ELF-1 (cell line): ENCODE data around the gene GRIA2.

Experiments
- DNase-seq: peaks from one replicate; pipeline ENCODE4 v3.0.0-alpha.2; 2016; ENCODE audit warnings: low read depth, low spot score

GRIA2 gene

DNA sequence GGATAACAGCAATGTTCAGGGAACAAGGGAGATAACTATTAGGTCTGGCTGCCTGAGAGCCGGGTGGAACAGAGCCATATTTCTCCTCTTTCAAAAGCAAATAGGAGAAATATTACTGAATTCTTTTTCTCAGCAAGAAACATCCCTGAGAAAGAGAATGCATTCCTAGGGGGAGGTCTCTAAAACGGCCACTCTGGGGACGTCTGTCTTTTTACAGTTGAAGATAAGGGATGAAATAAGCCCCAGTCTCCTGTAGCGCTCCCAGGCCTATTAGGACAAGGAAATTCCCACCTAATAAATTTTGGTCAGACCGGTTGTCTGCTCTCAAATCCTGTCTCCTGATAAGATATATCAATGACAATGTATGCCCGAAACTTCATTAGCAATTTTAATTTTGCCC, 37.6 kb downstream of the GRIA2 start:
- peak; percentile 3 for DNase-seq

DNA sequence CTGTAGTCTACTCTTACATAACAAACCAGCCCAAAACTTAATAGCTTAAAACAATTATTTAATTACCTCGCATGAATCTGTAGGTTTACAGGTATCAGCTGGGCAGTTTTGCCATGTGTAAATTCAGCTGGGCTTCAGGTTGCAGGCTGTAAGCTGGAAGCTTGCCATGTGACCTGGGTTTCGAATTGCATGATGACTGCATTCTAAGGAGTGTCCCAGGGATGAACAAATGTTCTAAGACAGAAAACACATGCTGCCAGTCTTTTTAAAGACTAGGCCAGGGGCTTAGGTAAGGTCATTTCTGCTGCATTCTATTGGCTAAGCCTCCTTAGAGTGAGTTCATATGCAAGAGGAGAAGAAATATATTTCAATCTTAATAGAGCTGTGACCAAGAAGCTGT, 44.8 kb downstream of the GRIA2 start:
- DNase-seq: no peak

DNA sequence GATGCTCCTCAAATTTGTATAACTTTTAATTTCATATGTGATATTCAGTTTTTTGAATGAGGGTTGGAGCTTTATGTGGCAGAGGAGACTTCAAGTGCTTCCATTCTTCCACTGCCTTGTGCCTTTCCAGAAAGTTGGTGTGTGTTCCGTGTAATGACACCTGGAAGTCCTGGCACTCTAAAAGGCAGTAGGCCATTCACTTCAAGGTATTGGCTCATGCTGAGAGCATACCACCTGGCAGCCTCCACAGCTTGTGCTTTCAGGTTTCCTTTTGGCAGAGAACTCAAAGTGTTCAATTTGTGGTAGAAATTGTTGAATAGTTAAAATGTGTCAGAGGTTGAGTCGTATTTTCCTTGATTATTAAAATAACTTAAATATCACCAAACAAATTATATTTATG, 49.6 kb downstream of the GRIA2 start:
- DNase-seq: no peak

DNA sequence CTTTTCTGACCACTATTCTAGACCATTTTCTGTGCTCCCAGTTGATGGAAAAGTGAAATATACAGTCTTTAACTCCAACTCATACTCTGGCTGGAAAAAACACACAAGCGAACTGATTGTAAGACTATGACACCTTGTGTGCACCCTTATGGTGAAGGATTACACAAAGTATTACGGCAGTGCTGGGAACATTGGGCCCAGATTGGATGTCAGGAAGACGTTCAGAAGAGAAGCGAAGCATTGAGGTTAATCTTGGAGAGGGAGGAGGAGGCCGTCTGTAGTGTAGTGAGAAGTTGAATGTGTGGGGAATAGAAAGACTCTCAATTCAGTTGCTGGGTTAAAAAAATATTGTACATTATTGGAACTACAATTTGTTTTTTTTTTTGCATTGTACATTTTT, 50.0 kb downstream of the GRIA2 start:
- DNase-seq: no peak

DNA sequence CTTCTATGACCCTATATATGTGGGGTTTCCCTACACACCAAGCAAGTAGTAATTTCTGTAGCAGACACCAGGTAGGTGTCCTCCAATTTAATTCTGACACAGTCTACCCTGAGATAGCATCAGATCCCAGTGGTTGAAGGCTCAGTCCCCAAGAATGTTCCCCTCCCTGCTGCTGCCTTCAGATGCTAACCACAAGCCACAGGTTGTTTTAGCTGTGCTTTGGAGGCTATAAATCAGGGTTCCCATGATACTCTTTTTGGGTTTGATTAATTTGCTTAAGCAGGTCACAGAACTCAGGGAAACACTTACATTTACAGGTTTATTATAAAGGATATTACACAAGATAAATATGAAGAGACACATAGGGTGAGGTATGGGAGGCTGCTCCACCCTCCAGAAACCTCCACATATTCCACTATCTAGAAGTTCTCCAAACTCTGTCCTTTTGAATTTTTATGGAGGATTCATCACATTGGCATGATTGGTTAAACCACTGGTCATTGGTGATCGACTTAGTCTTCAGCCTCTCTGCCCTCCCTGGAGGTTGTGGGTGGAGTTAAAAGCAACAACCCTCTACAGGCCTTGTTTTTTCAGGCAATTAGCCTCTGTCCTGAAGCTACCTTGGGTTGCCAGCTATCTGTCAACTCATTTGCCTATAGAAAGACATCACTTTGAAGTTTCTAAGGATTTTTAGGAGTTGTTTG, 50.8 kb downstream of the GRIA2 start:
- DNase-seq: no peak

DNA sequence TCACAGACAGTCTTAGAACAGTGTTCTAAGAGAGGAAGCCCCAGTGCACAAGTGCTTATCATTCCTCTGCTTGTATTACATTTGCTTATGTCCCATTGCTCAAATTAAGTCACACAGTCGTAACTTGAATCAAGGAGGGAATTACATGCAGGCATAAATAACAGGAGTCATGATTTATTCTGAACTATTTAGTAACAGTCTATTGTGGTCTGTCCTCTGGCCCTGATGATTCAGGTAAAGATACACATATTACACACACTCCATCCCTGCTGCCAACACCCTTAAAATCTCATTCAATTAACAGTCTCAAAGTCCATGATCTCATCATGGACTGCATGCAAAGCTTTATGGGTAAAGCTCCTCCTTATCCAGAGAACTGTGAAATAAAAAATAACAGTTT, 60.1 kb downstream of the GRIA2 start:
- no peak for DNase-seq

DNA sequence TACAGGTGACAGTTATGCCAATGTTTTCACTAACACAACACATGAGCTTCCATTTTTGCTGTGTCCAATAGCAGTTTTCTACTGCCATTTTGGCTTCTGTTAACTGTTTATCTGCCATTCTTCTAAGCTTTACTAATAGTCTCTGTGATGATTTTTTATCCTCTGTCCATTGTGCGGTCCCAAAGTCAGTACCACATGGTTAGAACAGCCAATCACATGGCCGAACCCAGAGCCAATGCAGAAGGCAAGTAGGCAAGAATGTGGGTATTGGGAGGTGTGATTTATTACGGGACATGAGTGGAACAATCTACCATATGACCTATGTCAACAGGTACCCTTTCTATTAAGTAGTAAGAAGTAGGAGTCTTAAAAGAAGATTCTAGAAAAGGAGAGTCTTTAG, 61.5 kb downstream of the GRIA2 start:
- no peak for DNase-seq

DNA sequence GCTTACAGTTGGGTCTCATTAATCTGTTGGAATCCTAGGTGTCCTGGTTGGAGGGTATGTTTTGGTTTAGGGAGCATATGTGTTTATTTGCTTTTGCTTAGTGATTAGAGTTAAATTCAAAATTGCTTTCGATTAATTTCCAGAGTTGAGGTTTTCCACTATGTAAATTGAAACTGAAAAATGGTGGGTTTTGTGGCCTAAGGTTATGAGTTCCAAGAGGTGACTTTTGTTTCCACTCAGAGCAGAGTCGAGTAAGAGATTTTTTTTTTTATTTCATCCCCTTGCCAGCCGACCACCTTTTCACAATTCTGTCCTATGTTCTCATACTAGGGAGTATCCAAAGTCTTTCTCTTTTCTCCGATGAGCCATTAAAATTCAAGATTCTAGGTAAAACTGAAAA, 66.9 kb downstream of the GRIA2 start:
- DNase-seq: no peak

DNA sequence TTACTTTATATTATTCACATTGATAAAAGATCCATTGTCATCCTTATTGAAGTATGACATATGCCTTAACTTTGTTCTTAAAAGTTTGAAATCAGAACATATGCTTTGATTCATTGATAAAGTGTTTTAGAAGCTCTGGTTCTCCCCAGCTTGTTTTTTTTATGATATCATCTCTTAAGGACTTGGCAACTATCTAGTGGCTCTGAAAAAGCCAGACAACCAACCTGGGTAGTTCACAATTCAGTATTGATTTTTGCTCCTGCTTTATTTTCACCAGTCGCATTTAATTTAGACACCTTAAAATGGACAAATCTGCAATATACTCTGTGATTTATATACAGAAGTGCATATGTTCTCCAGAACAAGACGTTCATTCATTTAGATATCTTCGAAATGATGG, 70.1 kb downstream of the GRIA2 start:
- DNase-seq: no peak

DNA sequence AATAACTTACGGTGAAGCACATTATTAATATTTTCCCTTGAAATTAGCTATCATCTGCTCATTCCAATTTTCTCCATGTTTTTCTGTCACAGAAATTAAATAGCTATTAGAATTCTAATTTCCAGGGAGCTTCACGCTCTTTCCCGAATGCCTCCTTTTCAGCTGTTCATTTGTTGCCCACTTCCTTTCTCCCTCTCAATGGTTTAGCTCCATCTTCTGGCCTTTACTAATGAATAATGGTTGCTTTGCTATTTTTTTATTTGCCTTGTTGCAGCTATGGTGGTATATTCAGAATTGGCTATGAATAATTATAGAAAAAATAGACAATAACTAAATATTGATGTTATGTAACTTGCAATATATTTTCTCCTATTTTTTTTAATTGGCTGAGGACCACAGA, 70.5 kb downstream of the GRIA2 start:
- no peak for DNase-seq

DNA sequence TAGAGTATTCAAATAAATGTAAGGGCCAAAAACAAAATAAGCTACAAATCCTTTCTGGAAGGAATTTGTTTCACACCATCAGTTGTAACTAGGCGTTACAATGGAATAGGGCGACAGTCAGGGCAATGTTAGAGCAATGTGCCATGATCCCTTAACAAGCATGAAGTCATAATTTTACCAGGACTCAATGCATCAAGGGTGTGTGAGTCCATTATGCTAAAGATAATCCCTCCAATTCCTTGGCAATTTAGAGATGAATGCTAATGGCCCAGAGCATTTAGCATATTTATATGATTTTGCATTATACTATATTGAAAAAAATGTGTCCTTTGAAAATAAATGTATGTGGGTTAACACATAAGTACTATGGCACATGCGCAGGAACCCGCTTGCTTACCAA, 73.1 kb downstream of the GRIA2 start:
- DNase-seq: no peak

DNA sequence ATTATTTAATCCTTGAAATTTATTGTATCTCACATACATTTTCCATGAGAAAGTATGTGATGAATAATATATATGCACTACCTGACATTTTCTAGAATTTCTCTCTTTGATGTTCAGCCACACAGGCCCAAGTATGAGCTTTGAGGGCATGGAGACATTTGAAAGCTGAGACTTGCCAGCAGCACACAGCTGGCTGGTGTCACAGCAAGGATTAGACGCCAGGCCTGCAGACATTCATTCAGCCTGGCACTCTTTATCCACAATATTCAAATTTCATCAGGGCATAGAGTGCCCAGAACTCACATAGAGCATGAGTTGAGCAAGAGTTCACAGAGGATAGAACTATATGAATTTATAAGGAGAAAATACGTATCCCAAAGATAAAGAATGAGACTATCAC, 74.0 kb downstream of the GRIA2 start:
- no peak for DNase-seq

DNA sequence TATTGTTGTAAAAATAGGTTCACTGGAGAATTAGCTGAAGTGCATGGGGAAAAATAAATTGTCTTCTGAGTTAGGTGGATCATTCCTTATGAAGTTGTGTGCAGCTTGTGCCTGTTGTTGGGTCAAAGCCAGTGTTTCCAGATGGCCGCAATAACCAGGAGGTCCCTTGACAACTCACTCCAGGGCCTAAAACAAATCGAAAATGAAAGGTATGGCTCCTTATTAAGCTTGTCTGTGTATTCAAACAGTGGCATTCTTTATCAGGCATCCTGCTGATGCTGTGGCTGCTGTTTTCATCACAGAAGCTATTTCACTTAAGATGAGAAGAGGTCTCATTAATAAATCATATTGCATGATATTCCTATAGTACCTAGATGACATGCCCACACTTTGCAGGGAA, 80.2 kb downstream of the GRIA2 start:
- no peak for DNase-seq

DNA sequence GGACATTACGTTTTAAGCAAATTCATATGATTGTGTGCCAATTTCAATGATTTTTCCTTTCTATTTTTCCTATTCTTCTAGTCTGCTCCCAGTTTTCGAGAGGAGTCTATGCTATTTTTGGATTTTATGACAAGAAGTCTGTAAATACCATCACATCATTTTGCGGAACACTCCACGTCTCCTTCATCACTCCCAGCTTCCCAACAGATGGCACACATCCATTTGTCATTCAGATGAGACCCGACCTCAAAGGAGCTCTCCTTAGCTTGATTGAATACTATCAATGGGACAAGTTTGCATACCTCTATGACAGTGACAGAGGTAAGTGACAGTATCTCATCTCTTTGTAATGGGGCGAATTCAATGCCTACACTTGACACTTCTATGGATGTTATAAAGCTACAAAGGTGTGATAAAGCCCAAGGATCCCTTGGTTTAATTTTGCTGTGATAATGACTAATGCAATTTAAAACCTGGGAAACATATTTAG, 83.0 kb downstream of the GRIA2 start:
- no peak for DNase-seq

DNA sequence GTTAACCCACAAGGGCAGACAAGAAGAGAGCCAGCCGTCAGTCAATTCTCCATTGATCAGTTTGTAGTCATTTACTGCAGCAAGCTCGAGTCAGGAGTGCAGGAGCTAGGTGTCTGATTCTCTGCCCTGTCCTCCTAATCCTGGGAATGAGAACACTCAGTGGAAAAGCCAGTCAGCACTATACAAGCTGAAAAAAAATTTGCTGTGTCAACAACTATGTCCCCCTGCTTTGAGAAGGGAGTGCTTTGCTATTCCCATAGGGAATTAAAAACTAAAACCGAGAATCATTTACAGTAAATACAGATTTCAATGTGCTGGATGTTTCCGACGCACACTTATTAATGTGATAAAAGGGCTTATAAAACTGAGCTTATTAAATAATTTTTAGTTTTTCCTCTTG, 84.2 kb downstream of the GRIA2 start:
- no peak for DNase-seq

DNA sequence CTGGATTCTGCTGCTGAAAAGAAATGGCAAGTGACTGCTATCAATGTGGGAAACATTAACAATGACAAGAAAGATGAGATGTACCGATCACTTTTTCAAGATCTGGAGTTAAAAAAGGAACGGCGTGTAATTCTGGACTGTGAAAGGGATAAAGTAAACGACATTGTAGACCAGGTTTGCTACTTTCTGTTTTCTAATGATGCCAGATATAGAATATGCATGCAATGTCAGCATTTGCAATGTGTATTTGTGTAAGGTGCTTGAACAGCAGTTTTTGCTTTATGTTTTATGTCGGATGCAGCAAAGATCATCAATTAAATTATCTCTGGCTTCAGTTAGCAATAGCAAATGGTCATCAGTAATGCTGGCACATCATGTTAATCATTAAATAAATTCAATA, 92.2 kb downstream of the GRIA2 start:
- DNase-seq: no peak

DNA sequence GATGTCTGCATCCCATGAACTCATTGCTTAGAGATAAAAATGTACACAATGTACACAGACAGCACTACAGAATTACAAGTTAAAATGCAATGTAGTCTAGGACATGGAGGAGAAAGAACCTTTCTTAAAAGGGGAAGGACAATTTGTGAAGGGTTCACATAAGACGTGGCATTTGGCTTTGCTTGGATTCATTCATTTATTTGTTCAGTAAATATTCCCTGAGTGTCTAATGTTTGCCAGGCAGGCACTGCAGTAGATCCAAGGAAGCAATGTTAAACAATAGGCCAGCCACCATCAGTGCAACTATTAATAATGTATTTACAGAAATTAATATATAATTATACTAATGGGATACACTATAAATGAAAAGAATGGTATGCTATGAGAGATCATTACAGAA, 94.4 kb downstream of the GRIA2 start:
- DNase-seq: no peak

DNA sequence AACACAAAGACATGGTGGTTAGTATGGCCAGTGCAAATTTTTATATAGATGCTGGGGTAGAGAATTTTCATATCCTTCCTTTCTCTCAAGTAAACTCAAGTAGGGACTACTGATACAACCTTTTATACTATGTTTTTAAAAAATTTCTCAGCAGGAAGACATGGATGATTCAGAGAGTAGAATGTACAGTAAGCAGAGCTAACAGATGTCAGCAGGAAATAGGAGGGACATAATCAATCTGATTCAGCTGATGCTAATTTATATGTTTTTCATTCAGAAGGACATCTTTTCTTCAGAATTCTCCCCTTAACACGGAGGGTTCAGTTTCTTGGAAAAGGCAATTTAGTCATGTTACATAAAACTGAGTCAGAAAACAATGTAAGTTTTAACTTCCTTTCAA, 95.4 kb downstream of the GRIA2 start:
- DNase-seq: no peak

DNA sequence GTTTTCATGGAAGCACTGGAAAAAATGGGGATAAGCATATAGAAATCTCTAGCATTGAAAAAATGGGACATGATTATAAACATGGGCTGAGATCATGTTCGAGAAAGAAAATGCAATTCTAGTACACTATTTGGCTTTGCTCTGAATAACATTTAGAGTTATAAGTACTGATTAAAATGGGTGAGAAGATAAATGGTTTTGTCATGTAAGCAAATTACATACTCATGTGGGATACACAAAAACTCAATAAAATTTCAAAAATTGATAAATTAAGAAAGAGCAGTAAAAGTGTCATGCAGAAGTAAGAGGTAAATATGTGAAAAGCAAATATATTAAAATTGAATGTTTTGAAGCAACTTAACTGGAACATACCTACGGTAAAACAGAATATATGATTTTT, 99.6 kb downstream of the GRIA2 start:
- DNase-seq: no peak

DNA sequence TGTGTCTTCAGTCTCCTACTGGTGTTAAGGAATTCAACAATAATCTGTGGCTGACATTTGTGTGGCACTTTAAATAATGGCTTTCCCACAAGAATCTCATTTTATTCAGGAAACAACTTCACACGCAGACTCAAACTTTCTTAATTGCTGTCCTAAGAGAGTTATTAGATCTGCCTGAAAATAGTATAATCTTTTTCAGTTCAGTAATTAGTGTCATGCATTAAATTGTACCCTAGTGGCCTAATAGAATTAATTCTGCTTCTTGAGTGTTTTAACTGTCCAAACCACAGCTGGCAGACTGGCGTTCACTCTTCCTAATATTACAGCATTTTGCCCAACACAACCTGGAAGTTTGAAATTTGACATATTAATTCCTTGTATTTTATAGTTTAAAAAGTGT, 107.1 kb downstream of the GRIA2 start:
- DNase-seq: no peak

DNA sequence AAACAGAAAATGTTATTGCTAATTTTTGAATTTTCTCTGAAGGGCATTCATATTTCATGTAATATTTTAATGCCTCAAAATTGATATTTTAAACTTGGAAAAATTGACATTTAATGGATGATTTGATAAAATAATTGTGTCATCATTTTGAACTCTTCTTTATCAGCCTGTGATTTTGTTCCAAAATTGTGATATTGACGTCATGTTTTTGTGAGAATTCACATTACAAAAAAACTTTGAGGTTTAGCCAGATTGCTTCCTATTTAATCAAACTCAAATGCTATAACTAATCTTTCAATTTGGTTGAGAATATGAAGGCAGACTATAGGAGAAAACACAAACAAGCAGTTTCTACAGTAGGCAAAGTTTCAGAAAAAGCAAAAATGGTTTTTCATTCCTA, 137.4 kb downstream of the GRIA2 start:
- no peak for DNase-seq

DNA sequence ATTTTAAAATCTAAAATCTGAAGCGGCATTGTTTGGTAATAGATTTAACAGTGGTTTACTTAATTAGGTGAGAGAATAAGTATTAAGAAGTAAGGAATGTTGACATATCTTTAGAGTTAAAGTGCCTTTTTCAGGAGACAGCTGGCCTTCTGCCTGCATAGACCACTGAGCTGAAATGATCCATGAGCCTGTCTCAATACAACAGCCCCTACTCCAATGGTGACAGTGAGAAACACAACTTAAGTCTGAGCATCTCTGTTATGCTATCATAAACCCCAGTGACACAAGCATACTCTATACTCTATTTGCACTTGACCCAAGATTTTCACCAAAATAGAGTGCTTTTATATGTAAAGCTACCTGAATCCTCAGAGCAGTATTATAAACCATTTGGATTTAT, 137.9 kb downstream of the GRIA2 start:
- DNase-seq: no peak

DNA sequence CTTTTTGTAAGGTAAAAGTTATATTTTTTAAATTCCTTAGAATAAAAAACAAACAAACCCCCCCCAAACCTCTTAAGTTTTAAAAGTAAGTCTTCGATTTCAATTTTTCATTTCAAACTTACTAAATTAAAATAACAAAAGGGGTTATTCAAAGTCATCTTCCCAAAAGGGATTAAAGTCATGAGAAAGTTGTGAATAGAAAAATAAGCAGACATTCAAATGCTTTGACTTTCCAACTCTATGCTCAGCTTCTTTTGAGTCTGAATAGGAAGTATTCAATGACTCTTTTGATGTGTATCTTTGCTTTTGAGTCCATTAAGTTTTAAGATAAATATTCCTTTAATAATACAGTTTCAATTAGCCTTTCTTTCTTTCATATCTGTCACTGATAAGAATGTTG, 138.3 kb downstream of the GRIA2 start:
- DNase-seq: no peak

DNA sequence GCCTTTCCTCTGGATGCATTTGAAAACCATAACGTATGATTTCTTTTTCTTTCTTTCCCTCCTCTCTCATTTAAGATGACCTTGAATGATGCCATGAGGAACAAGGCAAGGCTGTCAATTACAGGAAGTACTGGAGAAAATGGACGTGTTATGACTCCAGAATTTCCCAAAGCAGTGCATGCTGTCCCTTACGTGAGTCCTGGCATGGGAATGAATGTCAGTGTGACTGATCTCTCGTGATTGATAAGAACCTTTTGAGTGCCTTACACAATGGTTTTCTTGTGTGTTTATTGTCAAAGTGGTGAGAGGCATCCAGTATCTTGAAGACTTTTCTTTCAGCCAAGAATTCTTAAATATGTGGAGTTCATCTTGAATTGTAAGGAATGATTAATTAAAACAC, 142.8 kb downstream of the GRIA2 start:
- DNase-seq: no peak
